ENCODE measurements around the gene TULP3.
"Not testable (repeated sequence)": the region's sequence is repeated elsewhere in the genome, so short reads cannot be mapped to it uniquely, and the experiment has no call there.

TULP3 gene

DNA sequence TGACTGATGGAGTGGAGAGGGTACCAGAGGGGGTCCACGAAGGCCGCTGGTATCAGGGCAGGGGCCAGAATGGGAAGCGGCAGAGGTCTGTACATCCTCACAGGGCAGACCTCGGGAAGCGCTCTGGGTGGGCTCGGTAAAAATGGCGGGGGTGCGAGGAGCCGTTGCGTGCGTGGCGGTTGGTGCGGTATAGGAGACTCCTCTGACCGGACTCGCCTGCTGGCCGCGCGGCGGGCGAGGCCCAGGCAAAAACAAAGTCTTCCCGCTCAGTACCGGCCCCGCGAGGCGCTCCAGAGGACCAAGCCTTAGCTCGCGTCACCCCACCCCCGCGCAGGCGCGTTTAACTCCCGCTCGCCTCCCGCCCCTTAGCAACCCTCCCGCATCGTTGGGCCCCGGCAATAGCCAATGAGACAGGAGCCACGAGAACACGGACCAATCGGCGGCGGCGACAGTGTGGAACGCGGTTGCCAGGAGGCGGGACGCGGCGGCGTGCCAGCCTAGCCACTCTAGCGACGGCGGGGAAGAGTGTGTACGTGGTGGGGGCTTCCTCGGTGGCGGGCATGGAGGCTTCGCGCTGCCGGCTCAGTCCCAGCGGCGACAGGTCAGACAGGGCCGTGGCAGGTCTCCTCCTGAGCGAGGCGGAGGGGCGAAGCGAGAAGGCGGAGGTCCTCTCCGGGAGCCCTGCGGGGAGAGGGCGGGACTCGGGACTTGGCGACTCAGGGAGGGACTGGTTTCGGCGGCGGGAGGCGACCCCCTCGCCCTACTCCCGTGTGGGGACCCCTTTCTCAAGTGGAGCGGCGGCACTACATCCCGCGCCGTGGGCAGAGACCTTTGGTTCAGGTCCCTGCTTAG, at the start of gene TULP3:
Gene TULP3 (plus strand): TSS at position 504 of the 852 bp plus-strand sequence. CDS start 57 bp downstream, at position 561.
- DNase-seq (ENCODE audit: low read depth in 2 of 2): peak; percentile 93 to 96

DNA sequence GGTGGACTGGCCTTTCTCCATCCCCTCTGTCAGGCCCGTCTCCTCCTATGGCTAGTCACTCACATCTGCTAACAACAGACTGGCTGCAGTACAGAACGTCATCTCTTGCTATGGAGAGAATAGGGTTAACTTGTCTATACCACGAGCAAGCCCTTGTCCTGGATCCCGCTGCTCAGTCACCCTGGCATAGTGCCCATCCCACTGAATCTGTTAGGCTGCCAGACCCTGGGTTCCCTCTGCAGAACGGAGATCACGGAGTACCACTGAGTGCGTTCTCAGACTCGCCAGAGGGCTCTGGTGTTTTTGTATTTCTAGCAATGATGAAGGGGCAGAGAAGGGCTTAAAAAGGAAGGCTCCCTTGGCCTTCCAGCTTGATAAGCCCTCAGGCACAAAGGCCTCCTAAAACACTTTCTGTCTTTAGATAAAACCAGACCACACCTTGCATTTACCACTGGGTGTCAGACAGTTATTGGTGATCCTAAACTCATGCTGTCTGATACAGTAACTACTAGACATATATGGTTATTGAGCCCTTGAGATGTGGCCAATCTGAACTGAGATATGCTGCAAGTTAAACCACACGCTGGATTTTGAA, 49.5 kb upstream of the TULP3 start:
- DNase-seq (ENCODE audit: low read depth in 2 of 2): no peak

- no peak for DNase-seq (ENCODE audit: low read depth in 2 of 2)
Observed at GRCh38 chr12:2842948-2843347, 47.7 kb upstream of the TULP3 start.

- no peak for DNase-seq (ENCODE audit: low read depth in 2 of 2)
Observed at GRCh38 chr12:2844786-2845185, 45.9 kb upstream of the TULP3 start.

DNA sequence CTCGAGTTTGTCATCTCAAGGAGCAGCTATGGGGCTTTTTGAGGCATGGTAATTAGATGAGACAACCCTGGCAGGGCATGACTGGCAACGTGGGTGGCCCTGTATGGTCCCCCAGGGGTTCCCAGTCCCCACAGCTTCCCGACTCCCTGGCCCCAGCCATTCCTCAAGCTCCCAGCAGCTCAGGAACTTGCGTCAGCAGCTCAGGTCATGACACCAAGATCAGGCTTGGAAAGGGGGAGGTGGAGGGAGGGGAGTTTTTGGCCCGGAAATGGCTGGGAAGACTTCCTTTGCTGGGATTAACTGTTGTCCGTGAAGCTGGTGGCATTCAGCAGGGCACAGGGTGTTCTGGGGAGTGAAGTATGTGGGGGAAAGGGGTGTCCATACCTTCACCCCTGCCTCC, 45.4 kb upstream of the TULP3 start:
- DNase-seq (ENCODE audit: low read depth in 2 of 2): no peak

DNA sequence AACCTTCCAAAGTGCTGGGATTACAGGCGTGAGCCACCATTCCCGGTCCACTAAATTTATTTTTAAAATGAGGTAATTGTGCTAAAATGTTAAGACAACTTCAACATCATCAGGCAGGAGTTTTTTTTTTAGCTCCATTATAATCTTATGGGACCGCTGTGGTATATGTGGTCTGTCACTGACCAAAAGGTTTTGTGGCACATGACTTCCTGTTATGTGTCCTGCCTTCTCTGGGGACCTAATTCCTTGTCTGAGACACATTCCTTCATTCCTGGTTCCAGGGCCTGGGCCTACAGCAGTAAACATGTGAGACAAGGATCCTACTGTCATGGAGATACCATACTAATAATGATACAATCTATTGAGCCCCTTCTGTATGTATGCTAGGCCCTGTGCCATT, 38.8 kb upstream of the TULP3 start:
- no peak for DNase-seq (ENCODE audit: low read depth in 2 of 2)

DNA sequence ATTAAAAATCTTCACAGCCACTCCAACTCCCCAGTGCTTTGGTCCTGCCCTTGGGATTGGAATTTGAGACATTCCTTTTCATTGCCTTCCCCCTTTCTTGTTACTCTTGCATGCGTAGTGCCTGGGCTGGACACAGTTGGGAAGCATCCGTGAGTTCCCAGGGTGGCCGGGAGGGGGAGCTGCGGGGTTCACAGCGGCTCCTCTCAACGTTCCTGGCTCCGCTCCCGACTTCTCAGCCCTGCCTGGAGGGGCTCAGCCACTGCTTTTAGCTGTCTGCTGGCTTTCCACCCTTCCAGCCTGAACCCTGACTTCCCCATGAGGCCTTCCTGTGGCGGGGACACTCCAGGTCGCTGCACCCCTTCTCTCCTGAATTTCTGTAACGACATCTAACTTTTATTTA, 37.1 kb upstream of the TULP3 start:
- DNase-seq (ENCODE audit: low read depth in 2 of 2): peak in 1 of 2 donors; percentile 27

DNA sequence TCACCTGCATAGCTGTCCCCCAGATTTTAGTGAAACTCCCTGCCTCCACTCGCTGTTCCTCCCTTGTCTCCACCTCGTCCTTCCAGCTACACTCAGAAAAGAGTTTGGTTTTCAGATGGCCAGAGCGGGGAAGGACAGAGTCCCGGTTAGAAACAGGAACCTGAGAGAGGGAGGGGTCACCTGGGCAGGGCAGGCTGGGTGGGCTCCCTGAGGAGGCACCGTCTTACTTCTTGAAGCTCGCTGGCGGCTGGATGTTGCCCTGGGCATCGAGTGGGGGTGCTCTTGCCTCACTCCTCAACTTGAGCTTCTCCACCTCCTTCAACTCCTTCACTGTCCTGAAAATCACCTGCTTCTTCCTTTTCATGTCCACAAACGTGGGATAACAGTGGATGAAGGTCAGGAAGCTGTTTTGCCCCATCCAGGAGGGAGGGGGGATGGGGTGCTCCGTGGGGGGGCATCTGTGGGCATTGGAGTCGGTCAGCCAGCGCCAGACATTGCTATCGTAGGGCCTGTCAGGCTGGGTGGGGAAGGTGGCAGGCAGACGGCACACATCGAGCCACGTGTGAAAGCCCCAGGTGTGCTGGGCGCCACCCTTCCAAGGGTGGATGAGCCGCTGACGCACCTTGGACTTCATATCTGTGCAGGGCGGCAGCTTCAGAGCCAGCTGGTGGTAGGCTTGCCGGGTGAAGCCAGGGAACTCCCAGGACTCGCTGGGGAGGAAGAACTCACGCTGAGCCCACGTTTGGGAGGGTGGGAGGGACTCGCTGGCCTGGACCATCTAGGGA, 35.8 kb upstream of the TULP3 start:
- no peak for DNase-seq (ENCODE audit: low read depth in 2 of 2)

DNA sequence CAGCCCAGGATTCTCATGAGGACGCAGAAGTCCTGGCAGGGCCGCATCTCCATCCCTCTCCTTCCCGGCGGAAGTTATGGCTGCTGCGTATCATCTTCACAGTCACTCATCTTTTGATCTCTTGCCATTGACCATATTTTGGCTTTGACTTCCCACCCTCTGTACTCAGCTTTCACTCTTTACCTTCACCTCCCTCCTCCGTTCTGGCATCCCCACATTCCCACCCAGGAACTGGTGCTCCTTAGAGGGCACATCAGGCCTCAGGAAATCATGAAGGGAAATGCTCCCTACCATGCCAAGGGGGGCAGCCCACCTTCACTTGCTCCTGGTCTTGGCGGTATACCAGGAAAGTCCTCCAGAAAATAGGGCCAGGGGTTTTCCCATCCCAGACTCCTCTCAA, 35.1 kb upstream of the TULP3 start:
- no peak for DNase-seq (ENCODE audit: low read depth in 2 of 2)

DNA sequence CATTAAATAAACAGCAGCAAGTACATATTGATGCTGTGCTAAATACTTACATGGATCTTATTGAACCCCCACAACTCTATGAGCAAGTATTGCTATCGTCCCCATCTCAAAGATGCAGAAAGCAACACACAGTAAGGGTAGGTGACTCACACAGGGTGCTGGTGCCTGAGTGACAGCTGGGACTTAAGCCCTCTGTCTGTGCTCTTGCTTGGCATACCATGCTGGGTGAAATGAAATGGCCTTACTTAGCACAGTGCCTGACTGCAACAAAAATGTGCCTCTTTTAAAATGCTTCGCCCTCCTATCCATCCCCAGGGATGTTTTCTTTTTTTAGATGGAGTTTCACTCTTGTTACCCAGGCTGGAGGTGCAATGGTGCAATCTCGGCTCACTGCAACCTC, 34.6 kb upstream of the TULP3 start:
- no peak for DNase-seq (ENCODE audit: low read depth in 2 of 2)

DNA sequence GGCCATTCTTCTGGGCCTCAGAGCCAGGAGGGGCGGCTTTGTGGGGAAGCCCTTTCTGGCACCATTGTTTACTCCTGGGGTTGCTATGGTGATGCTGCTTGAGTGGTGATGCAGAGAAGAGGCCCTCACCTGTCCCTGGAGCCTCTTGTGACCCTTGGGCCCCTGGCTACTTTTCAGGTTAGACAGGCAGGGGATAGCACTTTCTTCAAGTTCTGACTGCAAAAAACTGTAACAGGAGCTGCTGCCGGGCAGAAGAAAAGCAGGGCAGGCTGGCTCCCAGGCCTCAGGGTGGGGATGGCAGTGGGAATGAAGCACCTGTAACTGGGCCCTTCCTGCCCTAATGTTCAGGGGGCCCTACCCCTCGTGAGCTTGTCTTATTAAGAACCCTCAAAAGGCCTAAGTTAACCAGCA, 33.7 kb upstream of the TULP3 start, which contains the start of gene TEX52:
Gene TEX52 (minus strand): TSS at position 19 of the 411 bp plus-strand sequence. CDS start 13 bp downstream, at position 6.
- no peak for DNase-seq (ENCODE audit: low read depth in 2 of 2)

- DNase-seq (ENCODE audit: low read depth in 2 of 2): no peak
Observed at GRCh38 chr12:2857576-2857975, 33.1 kb upstream of the TULP3 start.

GRCh38 chr12:2858334-2858733, 32.4 kb upstream of the TULP3 start:
- DNase-seq (ENCODE audit: low read depth in 2 of 2): no peak

- DNase-seq (ENCODE audit: low read depth in 2 of 2): no peak
Observed at GRCh38 chr12:2858944-2859421, 31.7 kb upstream of the TULP3 start.

DNA sequence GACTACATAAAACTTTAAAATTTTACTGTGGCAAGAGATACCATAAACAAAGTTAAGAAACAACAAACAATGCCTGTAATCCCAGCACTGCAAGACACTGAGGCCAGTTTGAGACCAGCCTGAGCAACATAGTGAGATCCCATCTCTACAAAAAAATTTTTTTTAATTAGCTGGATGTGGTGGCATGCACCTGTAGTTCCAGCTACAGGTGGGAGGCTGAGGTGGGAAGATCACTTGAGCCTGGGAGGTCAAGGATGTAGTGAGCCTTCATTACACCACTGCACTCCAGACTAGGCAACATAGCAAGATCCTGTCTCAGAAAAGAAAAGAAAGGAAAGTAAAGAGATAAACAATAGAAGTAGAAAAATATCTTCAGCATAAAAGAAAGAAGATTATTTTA, 30.5 kb upstream of the TULP3 start:
- DNase-seq (ENCODE audit: low read depth in 2 of 2): no peak

GRCh38 chr12:2862876-2863275, 27.8 kb upstream of the TULP3 start:
- DNase-seq (ENCODE audit: low read depth in 2 of 2): no peak

DNA sequence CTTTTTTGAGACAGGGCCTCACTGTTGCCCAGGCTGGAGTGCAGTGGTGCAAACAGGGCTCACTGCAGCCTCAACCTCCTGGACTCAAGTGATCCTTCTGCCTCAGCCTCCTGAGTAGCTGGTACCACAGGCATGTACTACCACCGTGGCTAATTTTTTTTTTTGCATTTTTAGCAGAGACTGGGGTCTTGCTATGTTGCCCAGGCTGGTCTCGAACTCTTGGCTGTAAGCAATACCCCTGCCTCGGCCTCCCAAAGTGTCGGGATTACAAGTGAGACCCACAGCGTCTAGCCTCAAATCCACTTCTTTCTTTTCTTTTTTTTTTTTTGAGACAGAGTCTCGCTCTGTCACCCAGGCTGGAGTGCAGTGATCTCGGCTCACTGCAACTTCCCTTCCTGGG, 27.3 kb upstream of the TULP3 start:
- not testable (repeated sequence) for DNase-seq (ENCODE audit: low read depth in 2 of 2)

DNA sequence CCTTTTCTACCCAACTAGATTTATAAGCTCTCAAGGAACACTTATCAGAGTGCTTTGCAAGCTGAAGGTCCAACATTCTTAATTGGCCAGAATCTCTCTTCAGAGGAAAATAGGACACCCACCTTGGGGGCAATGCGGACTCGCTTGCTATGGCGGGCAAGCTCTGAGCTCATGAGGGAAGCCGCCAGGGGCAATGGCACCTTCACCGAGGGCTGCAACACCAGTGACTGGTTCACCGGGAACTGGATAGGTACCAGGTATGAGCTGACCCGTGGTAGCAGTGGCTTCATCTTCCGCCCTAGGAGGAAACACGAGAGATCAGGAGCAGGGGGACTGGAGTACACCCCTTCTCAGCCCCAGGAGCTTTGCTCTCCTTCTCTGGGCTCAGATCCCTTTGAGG, 26.5 kb upstream of the TULP3 start:
- no peak for DNase-seq (ENCODE audit: low read depth in 2 of 2)

DNA sequence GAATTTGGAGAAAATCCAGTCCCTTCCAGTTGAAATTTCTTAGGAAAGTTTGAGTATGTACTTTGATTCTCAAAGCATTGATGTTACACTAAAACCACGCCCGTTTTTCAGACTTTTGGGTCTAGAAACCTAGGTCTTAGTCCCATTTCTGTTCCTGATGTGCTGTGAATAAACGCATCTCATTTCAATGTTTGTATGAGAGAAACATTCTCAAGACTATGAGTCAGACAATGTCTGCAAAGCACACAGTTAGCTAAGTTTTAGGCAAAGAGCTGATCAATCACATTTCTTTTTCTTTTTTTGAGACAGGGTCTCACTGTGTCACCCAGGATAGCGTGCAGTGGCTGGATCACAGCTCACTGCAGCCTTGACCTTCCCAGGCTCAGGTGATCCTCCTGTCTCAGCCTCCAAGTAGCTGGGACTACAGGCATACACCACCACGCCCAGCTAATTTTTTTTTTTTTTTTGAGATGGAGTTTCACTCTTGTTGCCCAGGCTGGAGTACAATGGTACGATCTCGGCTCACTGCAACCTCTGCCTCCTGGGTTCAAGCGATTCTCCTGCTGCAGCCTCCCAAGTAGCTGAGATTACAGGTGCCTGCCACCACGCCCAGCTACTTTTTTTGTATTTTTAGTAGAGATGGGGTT, 21.6 kb upstream of the TULP3 start:
- not testable (repeated sequence) for DNase-seq (ENCODE audit: low read depth in 2 of 2)

- no peak for DNase-seq (ENCODE audit: low read depth in 2 of 2)
Observed at GRCh38 chr12:2876431-2877046, 14.2 kb upstream of the TULP3 start.

All from stimulated activated CD4-positive, alpha-beta T cell treated with anti-CD3 and anti-CD28 coated beads, Interleukin-1b, Interleukin-23, amount 100 ng/mL, for 1 hour (primary cell).